WTC11 (cell line): ENCODE measurements around the gene FBXW4. TPM values are rescaled to one million over a fixed set of nuclear protein-coding genes. Genes with fewer than 3 reads are reported as not detected.

Experiments
- ATAC-seq: fragments of 200-7000 bp; cut with Tn5 transposase; 2 replicates; pipeline ENCODE4 v1.10.0; 2021; ENCODE audit warnings: mild to moderate bottlenecking, moderate library complexity
- CTCF ChIA-PET: fragments of 300-600 bp; sonication (Branson Sonifier 250); formaldehyde crosslinking; loops from one replicate; lab custom pipeline; 2021; ENCODE audit warnings: antibody characterized with exemption; lab: Charles Lee
- POLR2A ChIA-PET: fragments of 350-600 bp; sonication (Branson Sonifier 250); formaldehyde crosslinking; loops from one replicate; lab custom pipeline; 2021; ENCODE audit warnings: antibody characterized with exemption; lab: Charles Lee
- DNase-seq: peaks from one replicate; pipeline ENCODE4 v3.0.0; 2021; ENCODE audit warnings: low spot score
- H3K27ac Mint-ChIP-seq: 2 replicates; pipeline ENCODE4 v1.8.0; 2021; ENCODE audit warnings: mixed read lengths
- H3K27me3 Mint-ChIP-seq: 2 replicates; pipeline ENCODE4 v1.8.0; 2021; ENCODE audit warnings: low read depth, mild to moderate bottlenecking, moderate library complexity, mixed read lengths
- H3K36me3 Mint-ChIP-seq: 2 replicates; pipeline ENCODE4 v1.8.0; 2021; ENCODE audit warnings: mixed read lengths
- H3K4me1 Mint-ChIP-seq: 2 replicates; pipeline ENCODE4 v1.8.0; 2022; ENCODE audit warnings: mixed read lengths
- H3K4me3 Mint-ChIP-seq: 2 replicates; pipeline ENCODE4 v1.8.0; 2021; ENCODE audit warnings: mild to moderate bottlenecking, moderate library complexity, mixed read lengths
- H3K9me3 Mint-ChIP-seq: 2 replicates; pipeline ENCODE4 v1.8.0; 2021; ENCODE audit warnings: mixed read lengths
- ARID4B ChIP-seq: sonication (generic); formaldehyde crosslinking; IDR thresholded peaks from 2 replicates; pipeline ENCODE4 v1.8.0; 2023; ENCODE audit warnings: missing genetic modification reagents, mild to moderate bottlenecking, borderline replicate concordance
- ATF1 ChIP-seq: sonication (generic); formaldehyde crosslinking; IDR thresholded peaks from 2 replicates; pipeline ENCODE4 v1.8.1; 2023; ENCODE audit warnings: mild to moderate bottlenecking, moderate library complexity, missing genetic modification reagents
- ESRRA ChIP-seq: sonication (generic); formaldehyde crosslinking; IDR thresholded peaks from 2 replicates; pipeline ENCODE4 v1.8.1; 2022; ENCODE audit warnings: mild to moderate bottlenecking, missing genetic modification reagents, borderline replicate concordance
- FOXJ3 ChIP-seq: sonication (generic); formaldehyde crosslinking; IDR thresholded peaks from 2 replicates; pipeline ENCODE4 v1.9.0; 2021; ENCODE audit warnings: missing genetic modification reagents, mild to moderate bottlenecking, borderline replicate concordance
- FOXK1 ChIP-seq: sonication (generic); formaldehyde crosslinking; IDR thresholded peaks from 2 replicates; pipeline ENCODE4 v1.8.0; 2022; ENCODE audit warnings: mild to moderate bottlenecking, moderate library complexity, missing genetic modification reagents
- FOXP4 ChIP-seq: sonication (generic); formaldehyde crosslinking; IDR thresholded peaks from 2 replicates; pipeline ENCODE4 v1.8.0; 2022; ENCODE audit warnings: mild to moderate bottlenecking, missing genetic modification reagents
- NFATC4 ChIP-seq: fragments of 250-450 bp; sonication (Bioruptor Pico); IDR thresholded peaks from 2 replicates; pipeline ENCODE4 v1.9.0; 2021; ENCODE audit warnings: mild to moderate bottlenecking
- NFYB ChIP-seq: sonication (generic); formaldehyde crosslinking; conservative IDR thresholded peaks from 2 replicates; pipeline ENCODE4 v1.8.0; 2022; ENCODE audit warnings: low read depth, missing genetic modification reagents
- NR1H2 ChIP-seq: sonication (generic); formaldehyde crosslinking; IDR thresholded peaks from 2 replicates; pipeline ENCODE4 v1.9.0; 2021; ENCODE audit warnings: mild to moderate bottlenecking, moderate library complexity, missing genetic modification reagents
- NR2C2 ChIP-seq: sonication (generic); formaldehyde crosslinking; IDR thresholded peaks from 2 replicates; pipeline ENCODE4 v1.8.0; 2022; ENCODE audit warnings: mild to moderate bottlenecking, missing genetic modification reagents
- OVOL2 ChIP-seq: fragments of 250-450 bp; sonication (Bioruptor Pico); IDR thresholded peaks from 2 replicates; pipeline ENCODE4 v1.9.0; 2021; ENCODE audit warnings: mild to moderate bottlenecking, borderline replicate concordance
- TP53 ChIP-seq: sonication (generic); formaldehyde crosslinking; IDR thresholded peaks from 2 replicates; pipeline ENCODE4 v1.8.1; 2023; ENCODE audit warnings: mild to moderate bottlenecking, missing genetic modification reagents
- ZNF281 ChIP-seq: sonication (generic); formaldehyde crosslinking; IDR thresholded peaks from 2 replicates; pipeline ENCODE4 v1.8.0; 2023; ENCODE audit warnings: mild to moderate bottlenecking, missing genetic modification reagents
- total RNA-seq: library from RNA; stranded (reverse); gene quantifications from 3 replicates; pipeline ENCODE4 v1.2.3, GENCODE V29; 2021
- TF ChIP-seq, protein P1 (sequence below): fragments of 250-450 bp; sonication (Bioruptor Pico); IDR thresholded peaks from 2 replicates; pipeline ENCODE4 v1.9.0; 2021; ENCODE audit warnings: mild to moderate bottlenecking
- TF ChIP-seq, protein P2 (sequence below): fragments of 250-450 bp; sonication (Bioruptor Pico); IDR thresholded peaks from 2 replicates; pipeline ENCODE4 v1.8.0; 2021; ENCODE audit warnings: mild to moderate bottlenecking
- TF ChIP-seq, protein P3 (sequence below): sonication (generic); formaldehyde crosslinking; IDR thresholded peaks from 2 replicates; pipeline ENCODE4 v1.8.1; 2023; ENCODE audit warnings: mild to moderate bottlenecking, missing genetic modification reagents, borderline replicate concordance
- TF ChIP-seq, protein P4 (sequence below): sonication (generic); formaldehyde crosslinking; conservative IDR thresholded peaks from 2 replicates; pipeline ENCODE4 v1.8.1; 2022; ENCODE audit warnings: mild to moderate bottlenecking, missing genetic modification reagents
- TF ChIP-seq, protein P5 (sequence below): fragments of 250-450 bp; sonication (Bioruptor Pico); IDR thresholded peaks from 2 replicates; pipeline ENCODE4 v2.1.2; 2022; ENCODE audit warnings: mild to moderate bottlenecking, moderate library complexity

The FBXW4 gene
- total RNA-seq, 1 experiment from 2014 or later, result 45.3 TPM

DNA sequence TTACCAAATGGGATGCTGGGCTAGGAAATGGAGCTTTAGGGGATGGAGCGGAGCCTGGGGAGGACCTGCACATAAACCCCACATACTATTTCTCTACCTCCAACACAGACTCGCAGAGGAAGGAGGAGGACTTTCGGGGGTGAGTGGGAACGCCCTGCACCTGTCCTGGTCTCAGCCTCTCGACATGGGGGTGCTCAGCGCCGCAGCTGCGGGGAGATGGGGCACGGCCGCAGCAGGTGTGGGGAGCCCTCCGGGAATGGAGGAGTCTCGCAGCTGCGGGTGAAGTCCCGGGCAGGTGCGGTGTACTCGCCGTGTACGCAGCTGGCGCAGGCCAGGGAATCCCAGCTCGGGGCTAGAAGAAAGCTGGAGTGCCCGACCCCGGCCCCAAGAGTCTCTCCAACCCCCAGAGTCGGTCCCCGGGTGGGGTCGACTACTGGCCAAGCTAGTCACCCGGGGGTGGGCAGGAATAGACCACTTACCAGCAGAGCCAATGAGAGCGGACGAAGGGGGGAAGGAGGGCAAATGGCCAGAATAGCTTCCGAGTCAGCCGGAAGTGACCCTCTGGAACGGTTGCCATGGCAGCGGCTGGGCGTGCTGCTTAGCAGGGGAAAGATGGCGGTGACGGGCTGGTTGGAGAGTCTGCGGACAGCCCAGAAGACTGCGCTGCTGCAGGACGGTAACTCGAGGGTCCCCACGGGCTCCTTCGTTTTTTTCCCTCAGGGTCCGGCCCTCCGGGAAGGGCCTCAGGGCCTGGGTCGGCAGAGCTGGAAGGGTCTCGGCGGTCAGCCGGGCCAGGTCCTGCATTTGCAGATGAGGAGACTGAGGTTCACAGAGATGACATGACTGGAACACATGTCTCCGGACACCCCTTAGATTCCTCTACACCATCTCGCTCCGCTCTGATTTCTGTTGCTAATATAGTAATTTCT, 107.0 kb downstream of the FBXW4 start, which contains the start of the genes DPCD and POLL:
TSS of gene DPCD (plus strand) at position 597 of the 929 bp plus-strand sequence. CDS start at position 613, 16 bp downstream.
TSS of gene POLL (minus strand) at position 533 of the 929 bp plus-strand sequence. CDS start 897 bp downstream, outside the sequence.
- peak; percentile 96 for DNase-seq
- Mint-ChIP-seq H3K27ac (peak within 1 kb of the TSS; percentile 36; the same call in 1 of the 2 replicates), H3K36me3 (peaks cover 8% of the 10 kb centered on the region), H3K9me3 (no peaks in the 10 kb centered on the region), H3K4me1 (peaks cover 16% of the 10 kb centered on the region), H3K27me3 (no peaks in the 10 kb centered on the region), H3K4me3 (peak within 1 kb of the TSS; percentile 94)
- ChIA-PET CTCF (interaction anchor here (0.6 to 3.4 kb wide), 15 partner anchors 11 to 485 kb away, joined by 3 to 33 read pairs (median 4); no protein-coding TSS in a partner anchor), POLR2A (interaction anchor here (0.5 to 1.7 kb wide), 3 partner anchors 230 to 401 kb away, joined by 3 to 6 read pairs (median 4); partner anchors contain the start of gene OGA)
- ATAC-seq, result peak; percentile 96
- TF ChIP-seq, protein P1, sequence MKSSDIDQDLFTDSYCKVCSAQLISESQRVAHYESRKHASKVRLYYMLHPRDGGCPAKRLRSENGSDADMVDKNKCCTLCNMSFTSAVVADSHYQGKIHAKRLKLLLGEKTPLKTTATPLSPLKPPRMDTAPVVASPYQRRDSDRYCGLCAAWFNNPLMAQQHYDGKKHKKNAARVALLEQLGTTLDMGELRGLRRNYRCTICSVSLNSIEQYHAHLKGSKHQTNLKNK, result no peak
- TF ChIP-seq NFYB (peak; percentile 44), NR1H2 (CRISPR knock-in tag) (no peak), NFATC4 (CRISPR knock-in tag) (no peak), ZNF281 (CRISPR knock-in tag) (no peak), OVOL2 (no peak), FOXP4 (CRISPR knock-in tag) (no peak), ESRRA (CRISPR knock-in tag) (no peak), FOXJ3 (no peak), NR2C2 (CRISPR knock-in tag) (peak; percentile 98), ATF1 (CRISPR knock-in tag) (no peak), ARID4B (CRISPR knock-in tag) (peak; percentile 18; the same call in 1 of the 2 replicates), FOXK1 (CRISPR knock-in tag) (0 out of 2 replicates have a peak, but pooled peaks have one; percentile 36), TP53 (no peak)
- TF ChIP-seq, protein P2, sequence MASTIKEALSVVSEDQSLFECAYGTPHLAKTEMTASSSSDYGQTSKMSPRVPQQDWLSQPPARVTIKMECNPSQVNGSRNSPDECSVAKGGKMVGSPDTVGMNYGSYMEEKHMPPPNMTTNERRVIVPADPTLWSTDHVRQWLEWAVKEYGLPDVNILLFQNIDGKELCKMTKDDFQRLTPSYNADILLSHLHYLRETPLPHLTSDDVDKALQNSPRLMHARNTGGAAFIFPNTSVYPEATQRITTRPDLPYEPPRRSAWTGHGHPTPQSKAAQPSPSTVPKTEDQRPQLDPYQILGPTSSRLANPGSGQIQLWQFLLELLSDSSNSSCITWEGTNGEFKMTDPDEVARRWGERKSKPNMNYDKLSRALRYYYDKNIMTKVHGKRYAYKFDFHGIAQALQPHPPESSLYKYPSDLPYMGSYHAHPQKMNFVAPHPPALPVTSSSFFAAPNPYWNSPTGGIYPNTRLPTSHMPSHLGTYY (CRISPR knock-in tag), result no peak
- TF ChIP-seq, protein P3, sequence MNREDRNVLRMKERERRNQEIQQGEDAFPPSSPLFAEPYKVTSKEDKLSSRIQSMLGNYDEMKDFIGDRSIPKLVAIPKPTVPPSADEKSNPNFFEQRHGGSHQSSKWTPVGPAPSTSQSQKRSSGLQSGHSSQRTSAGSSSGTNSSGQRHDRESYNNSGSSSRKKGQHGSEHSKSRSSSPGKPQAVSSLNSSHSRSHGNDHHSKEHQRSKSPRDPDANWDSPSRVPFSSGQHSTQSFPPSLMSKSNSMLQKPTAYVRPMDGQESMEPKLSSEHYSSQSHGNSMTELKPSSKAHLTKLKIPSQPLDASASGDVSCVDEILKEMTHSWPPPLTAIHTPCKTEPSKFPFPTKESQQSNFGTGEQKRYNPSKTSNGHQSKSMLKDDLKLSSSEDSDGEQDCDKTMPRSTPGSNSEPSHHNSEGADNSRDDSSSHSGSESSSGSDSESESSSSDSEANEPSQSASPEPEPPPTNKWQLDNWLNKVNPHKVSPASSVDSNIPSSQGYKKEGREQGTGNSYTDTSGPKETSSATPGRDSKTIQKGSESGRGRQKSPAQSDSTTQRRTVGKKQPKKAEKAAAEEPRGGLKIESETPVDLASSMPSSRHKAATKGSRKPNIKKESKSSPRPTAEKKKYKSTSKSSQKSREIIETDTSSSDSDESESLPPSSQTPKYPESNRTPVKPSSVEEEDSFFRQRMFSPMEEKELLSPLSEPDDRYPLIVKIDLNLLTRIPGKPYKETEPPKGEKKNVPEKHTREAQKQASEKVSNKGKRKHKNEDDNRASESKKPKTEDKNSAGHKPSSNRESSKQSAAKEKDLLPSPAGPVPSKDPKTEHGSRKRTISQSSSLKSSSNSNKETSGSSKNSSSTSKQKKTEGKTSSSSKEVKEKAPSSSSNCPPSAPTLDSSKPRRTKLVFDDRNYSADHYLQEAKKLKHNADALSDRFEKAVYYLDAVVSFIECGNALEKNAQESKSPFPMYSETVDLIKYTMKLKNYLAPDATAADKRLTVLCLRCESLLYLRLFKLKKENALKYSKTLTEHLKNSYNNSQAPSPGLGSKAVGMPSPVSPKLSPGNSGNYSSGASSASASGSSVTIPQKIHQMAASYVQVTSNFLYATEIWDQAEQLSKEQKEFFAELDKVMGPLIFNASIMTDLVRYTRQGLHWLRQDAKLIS (CRISPR knock-in tag), result no peak
- TF ChIP-seq, protein P4, sequence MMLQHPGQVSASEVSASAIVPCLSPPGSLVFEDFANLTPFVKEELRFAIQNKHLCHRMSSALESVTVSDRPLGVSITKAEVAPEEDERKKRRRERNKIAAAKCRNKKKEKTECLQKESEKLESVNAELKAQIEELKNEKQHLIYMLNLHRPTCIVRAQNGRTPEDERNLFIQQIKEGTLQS (CRISPR knock-in tag), result no peak
- TF ChIP-seq, protein P5, sequence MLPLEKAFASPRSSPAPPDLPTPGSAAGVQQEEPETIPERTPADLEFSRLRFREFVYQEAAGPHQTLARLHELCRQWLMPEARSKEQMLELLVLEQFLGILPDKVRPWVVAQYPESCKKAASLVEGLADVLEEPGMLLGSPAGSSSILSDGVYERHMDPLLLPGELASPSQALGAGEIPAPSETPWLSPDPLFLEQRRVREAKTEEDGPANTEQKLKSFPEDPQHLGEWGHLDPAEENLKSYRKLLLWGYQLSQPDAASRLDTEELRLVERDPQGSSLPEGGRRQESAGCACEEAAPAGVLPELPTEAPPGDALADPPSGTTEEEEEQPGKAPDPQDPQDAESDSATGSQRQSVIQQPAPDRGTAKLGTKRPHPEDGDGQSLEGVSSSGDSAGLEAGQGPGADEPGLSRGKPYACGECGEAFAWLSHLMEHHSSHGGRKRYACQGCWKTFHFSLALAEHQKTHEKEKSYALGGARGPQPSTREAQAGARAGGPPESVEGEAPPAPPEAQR (CRISPR knock-in tag), result no peak
